GM21526 (cell line): Measurements from ENCODE around the gene C11orf24.

Source experiments
- ATAC-seq: cut with Tn5 transposase; IDR thresholded peaks from one replicate; pipeline ENCODE4 v1.9.1; 2021; ENCODE audit warnings: moderate library complexity; ENCODE audit not compliant: unreplicated experiment, low FRiP score

C11orf24 gene

GRCh38 chr11:68271781-68272608, at the start of gene C11orf24:
Gene C11orf24, minus strand, starts transcription at chr11:68271973. Its CDS starts 8,206 bp downstream, at chr11:68263767.
- ATAC-seq, result peak; percentile 58

- no peak for ATAC-seq
These were observed 45.5 kb upstream of the C11orf24 start for GRCh38 chr11:68317147-68317785.

GRCh38 chr11:68315171-68315920, 43.6 kb upstream of the C11orf24 start:
- ATAC-seq, result no peak

- ATAC-seq, result no peak
These were observed 42.7 kb upstream of the C11orf24 start for GRCh38 chr11:68314203-68315170.

GRCh38 chr11:68313574-68314202, 41.9 kb upstream of the C11orf24 start:
- no peak for ATAC-seq

- ATAC-seq, result no peak
These were observed 41.2 kb upstream of the C11orf24 start for GRCh38 chr11:68312780-68313573.

- no peak for ATAC-seq
These were observed 40.5 kb upstream of the C11orf24 start, which contains the start of gene LRP5 for GRCh38 chr11:68312117-68312779. Gene LRP5, plus strand, starts transcription at chr11:68312591. Its CDS starts 124 bp downstream, at chr11:68312715.

- ATAC-seq, result no peak
These were observed 39.7 kb upstream of the C11orf24 start for GRCh38 chr11:68311160-68312116.

- no peak for ATAC-seq
These were observed 37.9 kb upstream of the C11orf24 start for GRCh38 chr11:68309621-68310185.

- no peak for ATAC-seq
These were observed 36.3 kb upstream of the C11orf24 start for GRCh38 chr11:68308068-68308467.

GRCh38 chr11:68306636-68307035, 34.9 kb upstream of the C11orf24 start:
- ATAC-seq, result no peak

GRCh38 chr11:68303982-68304780, 32.4 kb upstream of the C11orf24 start:
- no peak for ATAC-seq

- ATAC-seq, result no peak
These were observed 31.3 kb upstream of the C11orf24 start for GRCh38 chr11:68303083-68303482.

- ATAC-seq, result no peak
These were observed 30.9 kb upstream of the C11orf24 start for GRCh38 chr11:68302670-68303069.

- ATAC-seq, result no peak
These were observed 30.5 kb upstream of the C11orf24 start for GRCh38 chr11:68302256-68302655.
